ENCODE data around the gene SORBS2.

Gene SORBS2

GRCh38 chr4:185797596-185798338 lies 14.2 kb downstream of the SORBS2 start:
- DNase-seq (ENCODE audit: low read depth), result no peak
- TF ChIP-seq CTCF (IDR thresholded peaks at IDR 0.05; ENCODE audit: low read depth, low read length, missing control alignments), result no peak
- no peak overlapping the region for H3K4me3 ChIP-seq (ENCODE audit: low read depth, low read length)
- in situ Hi-C loops (cut with HindIII; ENCODE audit: low sequenced_read_pairs), result no loop called here

- TF ChIP-seq CTCF (IDR thresholded peaks at IDR 0.05; ENCODE audit: low read depth, low read length, missing control alignments), result no peak
- no peak for DNase-seq (ENCODE audit: low read depth)
- H3K4me3 ChIP-seq (ENCODE audit: low read depth, low read length), result no peak overlapping the region
- in situ Hi-C loops (cut with HindIII; ENCODE audit: low sequenced_read_pairs), result no loop called here
Measured at GRCh38 chr4:185797018-185797417, 15.0 kb downstream of the SORBS2 start.

GRCh38 chr4:185796176-185796575 lies 15.8 kb downstream of the SORBS2 start:
- no peak for TF ChIP-seq CTCF (IDR thresholded peaks at IDR 0.05; ENCODE audit: low read depth, low read length, missing control alignments)
- in situ Hi-C loops (cut with HindIII; ENCODE audit: low sequenced_read_pairs), result no loop called here
- no peak overlapping the region for H3K4me3 ChIP-seq (ENCODE audit: low read depth, low read length)
- DNase-seq (ENCODE audit: low read depth), result no peak

- H3K4me3 ChIP-seq (ENCODE audit: low read depth, low read length), result no peak overlapping the region
- DNase-seq (ENCODE audit: low read depth), result no peak
- no peak for TF ChIP-seq CTCF (IDR thresholded peaks at IDR 0.05; ENCODE audit: low read depth, low read length, missing control alignments)
- in situ Hi-C loops (cut with HindIII; ENCODE audit: low sequenced_read_pairs), result no loop called here
Measured at GRCh38 chr4:185794637-185795036, 17.4 kb downstream of the SORBS2 start.

- TF ChIP-seq CTCF (IDR thresholded peaks at IDR 0.05; ENCODE audit: low read depth, low read length, missing control alignments), result no peak
- no peak for DNase-seq (ENCODE audit: low read depth)
- in situ Hi-C loops (cut with HindIII; ENCODE audit: low sequenced_read_pairs), result no loop called here
- no peak overlapping the region for H3K4me3 ChIP-seq (ENCODE audit: low read depth, low read length)
Measured at GRCh38 chr4:185793716-185794115, 18.3 kb downstream of the SORBS2 start.

- no peak for TF ChIP-seq CTCF (IDR thresholded peaks at IDR 0.05; ENCODE audit: low read depth, low read length, missing control alignments)
- no peak overlapping the region for H3K4me3 ChIP-seq (ENCODE audit: low read depth, low read length)
- in situ Hi-C loops (cut with HindIII; ENCODE audit: low sequenced_read_pairs), result no loop called here
- no peak for DNase-seq (ENCODE audit: low read depth)
Measured at GRCh38 chr4:185793116-185793485, 18.9 kb downstream of the SORBS2 start.

All from astrocyte of the cerebellum (primary cell).